ENCODE results near the gene FGFR3.

Gene FGFR3

GRCh38 chr4:1792832-1793495, at the start of gene FGFR3:
Gene FGFR3 (plus strand): TSS chr4:1793293. CDS start chr4:1793935, 642 bp downstream.
- DNase-seq (ENCODE audit: low read depth in 1 of 2, low spot score in 1 of 2) = peak; percentile 79 to 95
- TF ChIP-seq JUND (IDR thresholded peaks at IDR 0.05; ENCODE audit: low read depth) = no peak
- in situ Hi-C loops (cut with HindIII; ENCODE audit: low pct_unique_long_range_greater_than_20kb, low sequenced_read_pairs) = no loop called here

GRCh38 chr4:1743551-1743950, 49.5 kb upstream of the FGFR3 start:
- in situ Hi-C loops (cut with HindIII; ENCODE audit: low pct_unique_long_range_greater_than_20kb, low sequenced_read_pairs) = no loop called here

GRCh38 chr4:1743975-1744374, 49.1 kb upstream of the FGFR3 start:
- no peak for DNase-seq (ENCODE audit: low read depth in 1 of 2, low spot score in 1 of 2)
- in situ Hi-C loops (cut with HindIII; ENCODE audit: low pct_unique_long_range_greater_than_20kb, low sequenced_read_pairs) = no loop called here
- no peak for TF ChIP-seq JUND (IDR thresholded peaks at IDR 0.05; ENCODE audit: low read depth)

More at GRCh38 chr4:1743551-1743950, 49.5 kb upstream of the FGFR3 start:
- TF ChIP-seq JUND (IDR thresholded peaks at IDR 0.05; ENCODE audit: low read depth) = no peak
- DNase-seq (ENCODE audit: low read depth in 1 of 2, low spot score in 1 of 2) = no peak

- in situ Hi-C loops (cut with HindIII; ENCODE audit: low pct_unique_long_range_greater_than_20kb, low sequenced_read_pairs) = no loop called here
- no peak for TF ChIP-seq JUND (IDR thresholded peaks at IDR 0.05; ENCODE audit: low read depth)
Observed at GRCh38 chr4:1744552-1744951, 48.5 kb upstream of the FGFR3 start.

GRCh38 chr4:1745165-1745564, 47.9 kb upstream of the FGFR3 start:
- no peak for TF ChIP-seq JUND (IDR thresholded peaks at IDR 0.05; ENCODE audit: low read depth)
- in situ Hi-C loops (cut with HindIII; ENCODE audit: low pct_unique_long_range_greater_than_20kb, low sequenced_read_pairs) = no loop called here
- DNase-seq (ENCODE audit: low read depth in 1 of 2, low spot score in 1 of 2) = no peak

More at GRCh38 chr4:1744552-1744951, 48.5 kb upstream of the FGFR3 start:
- DNase-seq (ENCODE audit: low read depth in 1 of 2, low spot score in 1 of 2) = no peak

GRCh38 chr4:1745697-1746096, 47.4 kb upstream of the FGFR3 start:
- no peak for DNase-seq (ENCODE audit: low read depth in 1 of 2, low spot score in 1 of 2)
- TF ChIP-seq JUND (IDR thresholded peaks at IDR 0.05; ENCODE audit: low read depth) = no peak
- in situ Hi-C loops (cut with HindIII; ENCODE audit: low pct_unique_long_range_greater_than_20kb, low sequenced_read_pairs) = no loop called here

- no peak for TF ChIP-seq JUND (IDR thresholded peaks at IDR 0.05; ENCODE audit: low read depth)
- peak; percentile 69 to 74 for DNase-seq (ENCODE audit: low read depth in 1 of 2, low spot score in 1 of 2)
- in situ Hi-C loops (cut with HindIII; ENCODE audit: low pct_unique_long_range_greater_than_20kb, low sequenced_read_pairs) = no loop called here
Observed at GRCh38 chr4:1746265-1746691, 46.8 kb upstream of the FGFR3 start.

GRCh38 chr4:1746919-1747602, 46.0 kb upstream of the FGFR3 start:
- peak in 1 of 2 experiments; percentile 28 for DNase-seq (ENCODE audit: low read depth in 1 of 2, low spot score in 1 of 2)
- in situ Hi-C loops (cut with HindIII; ENCODE audit: low pct_unique_long_range_greater_than_20kb, low sequenced_read_pairs) = no loop called here
- TF ChIP-seq JUND (IDR thresholded peaks at IDR 0.05; ENCODE audit: low read depth) = no peak

GRCh38 chr4:1747603-1747967, 45.5 kb upstream of the FGFR3 start:
- no peak for DNase-seq (ENCODE audit: low read depth in 1 of 2, low spot score in 1 of 2)
- TF ChIP-seq JUND (IDR thresholded peaks at IDR 0.05; ENCODE audit: low read depth) = no peak
- in situ Hi-C loops (cut with HindIII; ENCODE audit: low pct_unique_long_range_greater_than_20kb, low sequenced_read_pairs) = no loop called here

GRCh38 chr4:1748465-1748995, 44.6 kb upstream of the FGFR3 start:
- in situ Hi-C loops (cut with HindIII; ENCODE audit: low pct_unique_long_range_greater_than_20kb, low sequenced_read_pairs) = no loop called here
- peak; percentile 79 to 85 for DNase-seq (ENCODE audit: low read depth in 1 of 2, low spot score in 1 of 2)
- no peak for TF ChIP-seq JUND (IDR thresholded peaks at IDR 0.05; ENCODE audit: low read depth)

- in situ Hi-C loops (cut with HindIII; ENCODE audit: low pct_unique_long_range_greater_than_20kb, low sequenced_read_pairs) = no loop called here
- DNase-seq (ENCODE audit: low read depth in 1 of 2, low spot score in 1 of 2) = no peak
- no peak for TF ChIP-seq JUND (IDR thresholded peaks at IDR 0.05; ENCODE audit: low read depth)
Observed at GRCh38 chr4:1749370-1749769, 43.7 kb upstream of the FGFR3 start.

- DNase-seq (ENCODE audit: low read depth in 1 of 2, low spot score in 1 of 2) = no peak
- in situ Hi-C loops (cut with HindIII; ENCODE audit: low pct_unique_long_range_greater_than_20kb, low sequenced_read_pairs) = no loop called here
- no peak for TF ChIP-seq JUND (IDR thresholded peaks at IDR 0.05; ENCODE audit: low read depth)
Observed at GRCh38 chr4:1749826-1750225, 43.3 kb upstream of the FGFR3 start.
